Liver (tissue), 9 donors: Measurements from ENCODE around the gene GRIK2. TPM values are rescaled to one million over a fixed set of nuclear protein-coding genes. Genes with fewer than 3 reads are reported as not detected.
A peak's percentile ranks its signal among the peaks of the same experiment; 100 is the strongest.

ENCODE experiments used
- DNase-seq: peaks from one replicate; pipeline ENCODE4 v3.0.0-alpha.2; 2017; ENCODE audit warnings: low spot score
- H3K27ac ChIP-seq, 2 donors: one replicate each; pipeline ENCODE4 v1.7.0; 2013; ENCODE audit warnings: inconsistent platforms in 2 of 2, low read length in 2 of 2, control low read depth in 1 of 2, low read depth in 1 of 2, mild to moderate bottlenecking in 1 of 2
- H3K27me3 ChIP-seq, 4 donors: one replicate each; pipeline versions ENCODE4 v1.6.1 to v1.7.0; 2013; ENCODE audit warnings: low read length in 3 of 4, inconsistent platforms in 1 of 4, mild to moderate bottlenecking in 1 of 4, moderate library complexity in 1 of 4; ENCODE audit not compliant: control insufficient read depth in 4 of 4, insufficient read depth in 4 of 4
- H3K36me3 ChIP-seq, 4 donors: one replicate each; pipeline versions ENCODE4 v1.6.1 to v1.7.0; 2013; ENCODE audit warnings: low read length in 3 of 4, mild to moderate bottlenecking in 3 of 4, low read depth in 1 of 4, moderate library complexity in 1 of 4; ENCODE audit not compliant: control insufficient read depth in 4 of 4, insufficient read depth in 3 of 4
- H3K4me1 ChIP-seq, 4 donors: one replicate each; pipeline versions ENCODE4 v1.6.1 to v1.7.0; 2013; ENCODE audit warnings: low read length in 3 of 4, mild to moderate bottlenecking in 3 of 4, moderate library complexity in 1 of 4; ENCODE audit not compliant: control insufficient read depth in 4 of 4, insufficient read depth in 4 of 4
- H3K4me3 ChIP-seq, 3 donors: one replicate each; pipeline versions ENCODE4 v1.6.1 to v1.7.0; 2013; ENCODE audit warnings: low read length in 3 of 3, control low read depth in 1 of 3, low read depth in 1 of 3, mild to moderate bottlenecking in 1 of 3
- H3K9ac ChIP-seq, 2 donors: one replicate each; pipeline ENCODE4 v1.7.0; 2013; ENCODE audit warnings: low read length in 2 of 2, mild to moderate bottlenecking in 2 of 2, moderate library complexity in 2 of 2, control low read depth in 1 of 2, low read depth in 1 of 2
- H3K9me3 ChIP-seq, 4 donors: one replicate each; pipeline versions ENCODE4 v1.6.1 to v1.7.0; 2013; ENCODE audit warnings: low read length in 3 of 4; ENCODE audit not compliant: control insufficient read depth in 4 of 4
- ATF3 ChIP-seq: IDR thresholded peaks from 2 replicates; pipeline ENCODE4 v1.6.1; 2016; ENCODE audit warnings: antibody characterized with exemption
- CTCF ChIP-seq: fragments of 150-350 bp; IDR thresholded peaks from 2 replicates; pipeline ENCODE4 v1.5.1; 2017; ENCODE audit warnings: improper control_type of control experiment, low read depth, low read length; ENCODE audit not compliant: missing input control
- EGR1 ChIP-seq, 2 donors: IDR thresholded peaks; 2 replicates each; pipeline ENCODE4 v1.6.1; 2016 to 2018; ENCODE audit warnings: antibody characterized with exemption in 2 of 2, low read depth in 2 of 2
- FOXA1 ChIP-seq: IDR thresholded peaks from 2 replicates; pipeline ENCODE4 v1.6.1; 2016; ENCODE audit warnings: antibody characterized with exemption
- FOXA2 ChIP-seq: IDR thresholded peaks from 2 replicates; pipeline ENCODE4 v1.6.1; 2016; ENCODE audit warnings: antibody characterized with exemption
- GABPA ChIP-seq, 2 donors: IDR thresholded peaks in 1 of 2; conservative IDR thresholded peaks in 1 of 2; 2 replicates each; pipeline ENCODE4 v1.6.1; 2016; ENCODE audit warnings: antibody characterized with exemption in 2 of 2, mild to moderate bottlenecking in 1 of 2, moderate library complexity in 1 of 2
- HNF4A ChIP-seq, 2 donors: conservative IDR thresholded peaks; 2 replicates each; pipeline ENCODE4 v1.6.1; 2016; ENCODE audit warnings: antibody characterized with exemption in 2 of 2, mild to moderate bottlenecking in 2 of 2
- HNF4G ChIP-seq: IDR thresholded peaks from 2 replicates; pipeline ENCODE4 v1.6.1; 2016; ENCODE audit warnings: antibody characterized with exemption
- JUND ChIP-seq, 2 donors: IDR thresholded peaks; 2 replicates each; pipeline ENCODE4 v1.6.1; 2016; ENCODE audit warnings: antibody characterized with exemption in 2 of 2
- MAX ChIP-seq: IDR thresholded peaks from 2 replicates; pipeline ENCODE4 v1.6.1; 2016; ENCODE audit warnings: antibody characterized with exemption
- NR2F2 ChIP-seq: IDR thresholded peaks from 2 replicates; pipeline ENCODE4 v1.6.1; 2016; ENCODE audit warnings: antibody characterized with exemption
- RAD21 ChIP-seq, 2 donors: IDR thresholded peaks; 2 replicates each; pipeline ENCODE4 v1.6.1; 2016; ENCODE audit warnings: antibody characterized with exemption in 2 of 2, mild to moderate bottlenecking in 2 of 2
- REST ChIP-seq: IDR thresholded peaks from 2 replicates; pipeline ENCODE4 v1.6.1; 2016; ENCODE audit warnings: antibody characterized with exemption, mild to moderate bottlenecking
- RXRA ChIP-seq, 2 donors: IDR thresholded peaks; 2 replicates each; pipeline ENCODE4 v1.6.1; 2017 to 2018; ENCODE audit warnings: antibody characterized with exemption in 2 of 2, mild to moderate bottlenecking in 1 of 2
- SP1 ChIP-seq: IDR thresholded peaks from 2 replicates; pipeline ENCODE4 v1.6.1; 2018; ENCODE audit warnings: antibody characterized with exemption, mild to moderate bottlenecking
- TAF1 ChIP-seq: conservative IDR thresholded peaks from 2 replicates; pipeline ENCODE4 v1.6.1; 2016; ENCODE audit warnings: antibody characterized with exemption, mild to moderate bottlenecking
- YY1 ChIP-seq: IDR thresholded peaks from 2 replicates; pipeline ENCODE4 v1.6.1; 2016; ENCODE audit warnings: antibody characterized with exemption, mild to moderate bottlenecking
- ZBTB33 ChIP-seq: IDR thresholded peaks from 2 replicates; pipeline ENCODE4 v1.6.1; 2016; ENCODE audit warnings: antibody characterized with exemption
- WGBS: extraction: QIAGEN DNeasy Blood & Tissue Kit; methylation state at CpG from one replicate; pipeline ENCODE4 v1.1.7; 2013; 5-methylcytosine and 5-hydroxymethylcytosine counted together
- polyA plus RNA-seq, 2 donors: library from polyadenylated mRNA; stranded (reverse) in 1 of 2; unstranded in 1 of 2; fragments of 200-250 nt in 1 of 2; fragments of >200 nt in 1 of 2; fragmentation: Nextera tagmentation in 1 of 2; extraction: Ambion mirVana in 1 of 2; gene quantifications; one replicate each; pipeline versions ENCODE4 v1.2.1 to v1.2.3, GENCODE V29; 2013 to 2015
- total RNA-seq, 2 donors: library from RNA; depleted of rRNA; stranded (reverse); fragments of >200 nt; gene quantifications; one replicate each; pipeline ENCODE4 v1.2.3, GENCODE V29; 2014
- donor health status: healthy.
- donor health status: healthy.
- donor health status: healthy.
- donor health status: healthy.
- donor health status: healthy.

Gene GRIK2
- total and polyA plus RNA-seq, 4 donors, result 0.02 to 0.17 (median 0.05) TPM

GRCh38 chr6:101755931-101756330 is 362.4 kb downstream of the GRIK2 start:
- Histone ChIP-seq H3K9ac (no peak overlapping the region), H3K36me3 (no peaks in the 10 kb centered on the region), H3K27ac (no peak overlapping the region), H3K4me3 (no peak overlapping the region), H3K27me3 (no peaks in the 10 kb centered on the region), H3K4me1 (peaks cover 0 to 3% (median 0%) of the 10 kb centered on the region in 4 donors), H3K9me3 (no peaks in the 10 kb centered on the region)
- TF ChIP-seq JUND (IDR thresholded peaks at IDR 0.05), result no peak
- whole genome bisulfite sequencing, result 99% methylated on average over 1 of the region's 1 CpG
- DNase-seq, result no peak

- TF ChIP-seq EGR1 (IDR thresholded peaks at IDR 0.05; ENCODE audit: low read depth in 2 of 2) (no peak), HNF4A (conservative IDR thresholded peaks at IDR 0.05) (no peak), HNF4G (no peak), NR2F2 (no peak), FOXA1 (no peak), FOXA2 (no peak)
- no peaks in the 10 kb centered on the region for H3K9me3 ChIP-seq
- H3K4me1 ChIP-seq, result peaks cover 0 to 19% (median 6%) of the 10 kb centered on the region in 4 donors
- H3K4me3 ChIP-seq, result no peak overlapping the region
- no peak overlapping the region for H3K9ac ChIP-seq
- no peaks in the 10 kb centered on the region for H3K27me3 ChIP-seq
- 96% methylated on average over 1 of the region's 1 CpG for WGBS
- no peaks in the 10 kb centered on the region for H3K36me3 ChIP-seq
- H3K27ac ChIP-seq, result no peak overlapping the region
- DNase-seq, result no peak
Measured at GRCh38 chr6:101758368-101758767, 364.9 kb downstream of the GRIK2 start.

- no peaks in the 10 kb centered on the region for H3K27me3 ChIP-seq
- H3K4me3 ChIP-seq, result no peak overlapping the region
- H3K27ac ChIP-seq, result peak overlapping the region; percentile 56 to 67
- no peak overlapping the region for H3K9ac ChIP-seq
- no peaks in the 10 kb centered on the region for H3K36me3 ChIP-seq
- peaks cover 0 to 19% (median 6%) of the 10 kb centered on the region in 4 donors for H3K4me1 ChIP-seq
- H3K9me3 ChIP-seq, result no peaks in the 10 kb centered on the region
- TF ChIP-seq RXRA (IDR thresholded peaks at IDR 0.05) (peak; percentile 29 to 76), FOXA2 (peak; percentile 59), CTCF (no peak), NR2F2 (no peak), GABPA (IDR thresholded peaks at IDR 0.05 in 1 of 2, conservative IDR thresholded peaks at IDR 0.05 in 1 of 2) (no peak), TAF1 (no peak), ATF3 (peak; percentile 21), REST (peak; percentile 59), SP1 (peak; percentile 60), HNF4G (no peak), HNF4A (conservative IDR thresholded peaks at IDR 0.05) (peak; percentile 34 to 75), ZBTB33 (peak; percentile 90), MAX (peak; percentile 93), JUND (IDR thresholded peaks at IDR 0.05) (peak in 1 of 2 donors; percentile 68), EGR1 (IDR thresholded peaks at IDR 0.05; ENCODE audit: low read depth in 2 of 2) (peak in 1 of 2 donors; percentile 72), YY1 (peak; percentile 75), FOXA1 (peak; percentile 20), RAD21 (IDR thresholded peaks at IDR 0.05) (peak; percentile 44 to 57)
- no peak for DNase-seq
Measured at GRCh38 chr6:101760843-101761621, 367.5 kb downstream of the GRIK2 start.
